ENCODE data around the gene BTNL9.
"Not testable (repeated sequence)": the region's sequence is repeated elsewhere in the genome, so short reads cannot be mapped to it uniquely, and the experiment has no call there.

The BTNL9 gene

DNA sequence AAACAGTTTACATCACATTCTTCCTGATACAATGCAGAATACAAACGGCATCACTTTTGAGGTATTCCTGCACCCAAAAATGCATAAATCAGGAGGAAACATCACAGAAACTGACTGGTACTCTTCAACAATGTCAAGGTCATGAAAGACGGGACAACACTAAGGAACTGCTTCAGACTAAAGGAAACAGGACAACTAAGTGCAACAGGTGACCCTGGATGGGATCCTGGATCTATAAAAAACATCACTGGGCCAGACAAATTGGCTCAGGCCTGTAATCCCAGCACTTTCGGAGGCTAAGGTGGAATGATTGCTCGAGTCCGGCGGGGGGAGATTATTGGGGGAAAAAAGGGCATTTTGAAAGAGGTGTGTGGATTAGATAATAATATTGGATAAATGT lies 22.6 kb downstream of the BTNL9 start:
- DNase-seq, result no peak

DNA sequence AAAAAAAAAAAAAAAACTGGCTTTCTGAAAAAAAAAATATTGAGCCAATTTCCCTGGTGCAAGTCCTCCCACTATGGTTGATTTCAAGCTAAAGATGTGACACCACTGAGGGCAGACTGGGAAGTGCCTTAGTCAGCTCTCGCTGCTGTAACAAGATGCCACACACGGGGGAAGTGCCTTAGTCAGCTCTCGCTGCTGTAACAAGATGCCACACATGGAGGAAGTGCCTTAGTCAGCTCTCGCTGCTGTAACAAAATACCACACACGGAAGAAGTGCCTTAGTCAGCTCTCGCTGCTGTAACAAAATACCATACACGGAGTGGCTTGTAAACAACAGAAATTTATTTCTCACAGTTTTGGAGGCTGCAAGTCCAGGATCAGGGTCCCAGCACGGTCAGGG lies 23.4 kb downstream of the BTNL9 start:
- no peak for DNase-seq

DNA sequence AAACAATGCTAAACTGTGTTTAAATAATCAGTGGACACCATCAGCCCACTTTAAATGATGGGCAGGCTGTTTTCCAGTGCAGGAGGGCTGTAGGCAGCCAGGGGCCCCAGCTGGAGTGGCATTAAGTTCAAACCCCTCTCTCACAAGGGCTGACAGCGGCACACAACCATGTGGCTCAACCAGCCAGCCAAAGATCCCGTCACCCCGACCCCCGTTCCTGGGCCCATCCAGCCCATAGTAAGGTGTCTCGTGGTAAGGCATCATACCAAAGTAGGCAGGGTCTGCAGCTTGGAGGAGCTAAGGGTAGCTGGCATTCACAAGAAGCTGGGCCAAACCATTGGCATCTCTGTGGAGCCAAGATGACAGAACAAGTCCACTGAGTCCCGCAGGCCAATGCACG lies 24.9 kb downstream of the BTNL9 start:
- DNase-seq, result no peak

DNA sequence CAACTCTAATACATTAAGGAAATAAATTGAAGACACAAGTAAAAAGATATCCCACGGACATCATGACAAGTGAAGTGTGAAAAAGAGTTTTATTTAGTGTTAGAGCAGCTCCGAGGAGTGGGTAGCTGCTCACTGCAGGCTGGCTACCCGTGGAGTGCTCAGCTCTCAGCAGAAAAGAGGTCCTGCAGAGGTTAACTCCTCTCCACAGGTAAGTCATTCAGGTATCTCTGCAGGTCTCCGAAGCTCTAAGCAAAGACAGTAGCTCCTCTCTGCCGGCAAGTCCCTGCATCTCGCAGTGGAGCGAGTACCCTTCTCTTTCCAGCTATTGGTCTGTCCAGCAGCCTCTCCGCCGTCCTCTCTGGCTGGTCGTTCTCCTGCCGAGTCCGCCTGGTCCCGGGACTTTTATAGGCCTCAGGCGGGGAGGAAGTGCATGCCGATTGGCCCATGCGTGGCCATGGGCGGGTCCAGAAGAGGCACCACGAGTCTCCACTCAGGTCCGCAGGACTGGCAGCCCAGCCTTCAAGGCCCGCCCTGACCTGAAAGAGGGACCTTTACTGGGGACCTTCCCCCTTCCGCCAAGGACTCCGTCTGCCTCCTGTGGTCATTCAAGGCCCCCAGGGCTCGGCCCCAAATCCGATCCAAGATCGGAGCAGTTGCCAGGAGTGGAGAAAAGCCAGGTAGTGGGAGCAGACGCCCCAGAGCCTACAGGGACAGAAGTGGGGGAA lies 29.9 kb downstream of the BTNL9 start:
- DNase-seq, result no peak

- no peak for DNase-seq
Measured at GRCh38 chr5:181070523-181070922, 30.5 kb downstream of the BTNL9 start.

DNA sequence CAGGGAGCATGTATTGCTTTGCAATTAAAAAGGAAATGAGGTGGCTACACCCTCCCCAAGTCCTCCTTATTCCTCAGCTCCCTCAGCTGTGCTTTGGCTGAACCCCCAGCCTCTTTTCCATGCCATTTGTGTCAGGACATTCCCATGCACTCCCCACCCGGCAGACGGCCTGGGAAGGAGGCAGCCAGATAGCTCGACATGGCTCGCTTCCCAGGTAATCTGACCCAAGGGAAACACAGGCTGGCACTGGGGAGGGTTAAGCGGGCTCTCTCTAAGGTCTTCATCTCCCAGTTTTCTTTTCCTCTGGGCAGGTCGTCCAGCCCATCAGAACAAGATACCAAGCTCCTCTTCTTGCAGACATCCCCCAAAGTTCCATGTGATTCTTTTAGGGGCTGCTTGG lies 31.2 kb downstream of the BTNL9 start:
- DNase-seq, result no peak

- DNase-seq, result no peak
Measured at GRCh38 chr5:181076920-181077319, 36.9 kb downstream of the BTNL9 start.

- no peak for DNase-seq
Measured at GRCh38 chr5:181081989-181082388, 41.9 kb downstream of the BTNL9 start.

DNA sequence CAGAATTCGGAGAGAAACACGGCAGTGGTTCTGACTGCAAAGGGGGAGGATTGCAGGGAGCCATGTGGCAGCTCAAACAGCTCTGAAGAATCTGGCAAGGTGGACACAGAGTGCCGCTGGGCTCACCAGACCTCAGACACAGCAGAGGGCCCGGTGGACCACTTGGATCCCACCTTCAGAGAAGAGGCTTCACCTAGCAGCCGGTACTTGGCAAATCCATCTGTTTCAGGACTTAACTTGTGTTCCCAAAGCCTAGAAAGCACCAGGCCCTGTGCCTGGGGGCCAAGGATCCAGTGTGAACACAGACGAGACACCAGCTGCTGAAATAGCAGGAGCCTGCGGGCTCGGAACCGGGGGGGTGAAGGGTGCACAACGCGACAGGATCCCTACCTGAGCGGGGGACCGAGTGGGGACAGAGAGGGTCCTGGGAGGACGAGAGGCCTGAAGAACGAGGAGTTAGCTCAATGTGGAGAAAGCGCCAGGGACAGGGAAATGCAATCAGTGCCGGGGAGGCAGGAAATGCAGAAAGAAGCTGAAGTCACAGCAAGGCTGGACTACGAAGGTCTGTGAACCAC lies 44.6 kb downstream of the BTNL9 start:
- no peak for DNase-seq

DNA sequence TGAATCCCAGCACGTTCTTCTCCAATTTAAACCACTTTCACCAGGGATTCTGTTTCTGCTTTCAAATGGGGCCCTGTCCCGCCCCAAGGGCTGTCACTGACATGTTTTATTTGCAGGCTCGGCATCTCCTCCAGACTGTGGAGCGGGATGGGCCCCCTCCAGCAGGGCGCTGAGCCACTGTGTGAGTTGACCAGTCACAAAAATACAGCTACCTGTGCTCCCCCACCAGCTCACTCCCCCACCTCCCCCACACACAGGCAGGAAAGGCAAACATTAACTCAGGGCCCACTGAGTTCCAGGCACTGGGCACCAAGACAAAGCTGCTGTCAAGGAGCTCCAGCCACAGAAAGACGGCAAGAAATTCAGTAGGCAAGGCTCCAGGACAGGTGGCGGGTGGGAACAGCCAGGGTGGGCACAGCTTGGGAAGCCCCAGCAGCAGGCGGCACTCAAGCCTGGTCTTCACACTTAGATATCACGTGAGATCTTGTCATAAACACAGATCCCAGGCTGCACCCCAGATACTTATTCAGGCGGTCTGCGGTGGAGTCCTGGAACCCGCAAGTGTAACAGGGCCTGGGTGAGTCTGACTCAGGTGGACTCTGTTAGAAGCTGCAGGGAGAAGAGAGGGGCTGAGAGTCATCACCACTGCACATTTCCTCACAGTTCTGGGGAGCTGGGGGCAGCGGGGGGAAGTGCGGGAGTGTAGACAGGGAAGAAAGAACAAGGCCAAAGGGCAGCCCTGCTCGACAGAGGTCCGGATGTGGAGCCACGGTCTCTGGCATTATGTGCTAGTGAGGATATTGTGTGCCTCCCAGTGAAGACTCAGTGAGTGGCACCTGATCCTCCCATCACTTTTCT lies 46.2 kb downstream of the BTNL9 start:
- no peak for DNase-seq

DNA sequence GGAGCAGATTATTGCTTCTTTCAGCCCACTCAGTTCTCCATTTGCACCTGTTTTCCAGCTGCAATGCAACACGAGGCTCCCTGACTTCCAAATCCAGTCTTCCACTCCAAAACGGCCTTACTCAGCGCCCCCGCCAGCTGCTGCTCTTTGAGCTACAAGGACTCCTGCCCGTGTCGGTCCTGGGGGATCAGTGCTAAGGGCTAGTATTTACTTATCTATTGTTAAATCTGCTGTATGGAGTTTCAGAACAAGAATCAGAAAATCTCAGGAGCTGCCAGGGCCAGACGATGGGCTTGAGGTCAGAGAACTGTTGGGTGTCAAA lies 46.8 kb downstream of the BTNL9 start:
- DNase-seq, result no peak

GRCh38 chr5:181087309-181087708 lies 47.2 kb downstream of the BTNL9 start:
- no peak for DNase-seq

- DNase-seq, result no peak
Measured at GRCh38 chr5:181088289-181088688, 48.2 kb downstream of the BTNL9 start.

GRCh38 chr5:181092428-181092827 lies 52.4 kb downstream of the BTNL9 start:
- no peak for DNase-seq

DNA sequence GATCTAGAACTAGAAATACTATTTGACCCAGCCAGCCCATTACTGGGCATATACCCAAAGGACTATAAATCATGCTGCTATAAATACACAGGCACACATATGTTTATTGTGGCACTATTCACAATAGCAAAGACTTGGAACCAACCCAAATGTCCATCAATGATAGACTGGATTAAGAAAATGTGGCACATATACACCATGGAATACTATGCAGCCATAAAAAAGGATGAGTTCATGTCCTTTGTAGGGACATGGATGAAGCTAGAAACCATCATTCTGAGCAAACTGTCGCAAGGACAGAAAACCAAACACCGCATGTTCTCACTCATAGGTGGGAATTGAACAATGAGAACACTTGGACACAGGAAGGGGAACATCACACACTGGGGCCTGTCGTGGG lies 55.1 kb downstream of the BTNL9 start:
- not testable (repeated sequence) for DNase-seq

- DNase-seq, result not testable (repeated sequence)
Measured at GRCh38 chr5:181096721-181097382, 56.8 kb downstream of the BTNL9 start.

- DNase-seq, result not testable (repeated sequence)
Measured at GRCh38 chr5:181097383-181097753, 57.3 kb downstream of the BTNL9 start.

GRCh38 chr5:181097759-181098491 lies 57.9 kb downstream of the BTNL9 start:
- DNase-seq, result not testable (repeated sequence)

- no peak for DNase-seq
Measured at GRCh38 chr5:181098762-181099601, 58.9 kb downstream of the BTNL9 start.

DNA sequence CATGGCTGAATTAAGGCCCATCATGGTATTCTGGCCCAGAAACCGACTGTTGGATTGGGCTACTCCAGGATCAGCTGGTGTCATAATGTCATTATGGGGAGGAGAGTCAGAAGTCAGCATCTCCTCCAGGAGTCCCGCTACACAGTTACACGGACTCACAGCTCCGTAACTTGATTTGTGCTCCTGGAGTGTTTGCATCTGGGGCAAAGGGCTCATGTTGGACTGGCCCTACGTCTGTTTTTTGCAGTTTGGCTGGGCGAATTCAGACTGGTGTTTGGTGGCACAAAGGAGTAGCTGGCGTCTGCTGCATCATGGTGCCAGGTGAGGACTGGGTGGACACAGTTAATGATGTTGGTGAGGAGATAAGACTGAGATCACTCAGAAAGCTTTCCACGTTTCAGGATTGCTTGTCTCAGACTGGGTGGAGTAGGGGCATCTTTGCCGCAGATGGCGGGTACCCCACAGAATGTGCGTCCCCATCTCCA lies 59.6 kb downstream of the BTNL9 start:
- no peak for DNase-seq

DNA sequence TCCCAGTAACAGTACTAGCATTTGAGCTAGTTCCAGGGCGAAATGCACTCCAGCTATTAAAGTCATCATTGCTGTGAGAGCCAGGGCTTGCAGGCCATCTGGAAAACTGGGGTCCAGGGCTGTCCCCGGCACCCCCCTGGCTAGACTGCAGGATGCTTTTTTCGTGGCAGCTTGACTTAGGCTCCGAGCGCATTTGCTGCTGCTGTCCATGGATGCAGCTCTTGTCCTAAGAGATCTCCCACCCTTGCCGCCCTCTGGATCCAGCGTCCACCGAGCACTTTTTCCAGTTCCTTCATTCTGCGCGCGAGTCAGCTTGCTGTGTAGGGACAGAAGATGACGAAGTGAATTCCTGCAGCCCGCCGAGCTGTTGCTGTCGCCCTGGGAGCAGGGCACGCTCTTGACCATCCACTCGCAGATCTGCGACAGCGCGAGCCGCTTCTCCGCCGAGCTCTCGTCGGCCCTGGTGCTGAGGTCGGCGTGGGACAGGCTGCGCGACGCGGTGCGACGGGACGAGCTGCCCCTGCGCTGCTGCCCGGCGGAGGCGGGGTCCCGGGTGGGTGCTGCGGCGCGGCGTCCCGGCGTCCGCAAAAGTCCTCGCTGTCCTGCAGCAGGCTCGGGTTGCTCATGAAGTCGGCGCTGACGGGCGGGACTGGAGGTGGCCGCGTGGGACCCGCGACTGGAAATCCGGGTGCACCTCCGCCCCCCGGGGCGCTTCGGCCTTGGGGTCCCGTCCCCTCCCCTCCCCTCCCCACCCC lies 60.2 kb downstream of the BTNL9 start:
- DNase-seq, result no peak
